LHCN-M2 (cell line): Measurements from ENCODE around the gene ANXA2. TPM values are rescaled to one million over a fixed set of nuclear protein-coding genes. Genes with fewer than 3 reads are reported as not detected.
"Not testable (repeated sequence)": the region's sequence is repeated elsewhere in the genome, so short reads cannot be mapped to it uniquely, and the experiment has no call there.

Experiments
- DNase-seq: peaks from one replicate; pipeline ENCODE4 v3.0.0-alpha.2; 2012; ENCODE audit warnings: low read depth
- polyA plus RNA-seq: library from polyadenylated mRNA; unstranded; fragments of >200 nt; gene quantifications from one replicate; pipeline ENCODE4 v1.2.1, GENCODE V29; 2012; ENCODE audit warnings: missing spikeins
- total RNA-seq: library from RNA; depleted of rRNA; stranded (reverse); fragments of >200 nt; gene quantifications from 2 replicates; pipeline ENCODE4 v1.2.3, GENCODE V29; 2014; rRNA removed

Gene ANXA2
- 3,230 and 3,804 TPM in 2 replicates for total RNA-seq
- 7,075 TPM for polyA plus RNA-seq

DNA sequence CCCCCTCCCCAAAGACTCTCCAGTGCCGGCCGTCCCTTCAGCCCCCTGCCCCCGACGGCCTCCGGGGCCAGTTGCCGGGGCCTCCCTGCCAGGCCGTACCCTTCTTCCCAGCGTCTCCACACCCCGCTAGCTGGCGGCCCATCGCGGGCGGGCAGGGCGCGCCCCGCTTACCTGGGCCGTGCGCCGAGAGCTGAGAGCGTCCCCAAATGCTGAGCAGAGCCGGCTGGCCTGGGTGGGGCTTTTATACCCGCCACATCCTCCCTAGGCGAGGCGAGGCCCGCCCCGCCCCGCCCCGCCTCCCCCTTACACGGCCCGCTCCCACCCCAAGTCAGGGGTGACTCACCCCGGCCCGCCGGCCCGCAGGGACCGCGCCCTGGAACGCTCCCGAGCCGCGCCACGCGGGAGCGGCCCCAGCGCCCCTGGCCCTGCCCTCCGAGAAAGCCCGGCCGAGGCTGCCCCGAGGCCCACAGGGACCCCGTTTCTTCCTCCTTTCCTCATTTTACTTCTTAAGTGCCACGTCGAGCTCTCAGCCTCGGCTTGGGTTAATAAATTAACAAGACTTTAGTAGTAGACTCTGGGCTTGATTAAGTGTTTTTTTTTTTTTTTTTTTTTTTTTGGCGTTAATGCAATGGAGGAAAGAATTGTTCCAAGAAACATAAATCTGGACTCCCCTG lies at the start of gene ANXA2:
Gene ANXA2, minus strand, starts transcription at position 215 of the 674 bp plus-strand sequence. CDS start 11,911 bp downstream, outside the sequence.
- peak; percentile 90 for DNase-seq

GRCh38 chr15:60444289-60444912 lies 46.6 kb upstream of the ANXA2 start:
- DNase-seq = peak; percentile 46

- no peak for DNase-seq
Observed at GRCh38 chr15:60442763-60443162, 45.0 kb upstream of the ANXA2 start.

DNA sequence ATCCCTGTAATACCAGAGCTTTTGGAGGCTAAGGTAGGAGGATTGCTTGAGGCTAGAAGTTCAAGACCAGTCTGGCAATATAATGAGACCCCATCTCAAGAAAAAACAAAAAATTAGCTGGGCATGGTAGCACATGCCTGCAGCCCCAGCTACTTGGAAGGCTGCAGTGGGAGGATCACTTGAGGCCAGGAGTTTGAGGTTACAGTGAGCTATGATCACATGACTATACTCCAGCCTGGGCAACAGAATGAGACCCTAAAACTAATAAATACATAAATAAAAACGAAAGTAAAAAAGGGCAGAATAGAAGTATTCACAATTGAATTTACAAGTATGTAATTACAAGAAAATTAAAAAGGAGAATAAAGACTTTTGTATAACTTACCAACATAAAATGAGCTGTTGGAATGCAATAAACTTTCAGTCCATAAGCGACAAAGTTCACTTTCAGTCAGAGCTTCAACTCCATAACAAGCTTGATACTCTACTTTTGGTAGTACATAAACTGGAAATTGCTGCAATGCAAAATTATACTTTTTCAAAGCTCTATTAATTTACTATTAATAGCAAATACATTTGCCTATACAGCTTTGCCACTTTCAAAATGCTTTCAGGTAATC lies 44.4 kb upstream of the ANXA2 start:
- no peak for DNase-seq

DNA sequence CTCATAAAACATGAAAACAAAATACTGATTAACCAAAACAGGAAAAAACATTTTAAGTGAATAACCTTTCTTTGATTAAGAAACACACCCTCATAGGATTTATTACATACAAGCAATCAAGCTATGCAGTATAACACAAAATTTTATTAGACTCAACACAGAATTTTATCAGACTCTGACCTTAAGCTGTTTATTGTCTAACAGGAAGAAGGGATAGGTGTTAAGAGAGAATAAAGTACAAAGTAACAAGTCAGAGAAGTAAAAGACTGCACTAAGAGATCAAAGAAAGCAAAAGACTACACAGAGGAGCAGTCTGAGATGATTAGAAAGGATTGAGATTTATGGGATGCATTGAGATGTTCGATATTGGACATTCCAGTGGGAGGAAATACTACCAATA lies 43.5 kb upstream of the ANXA2 start:
- no peak for DNase-seq

DNA sequence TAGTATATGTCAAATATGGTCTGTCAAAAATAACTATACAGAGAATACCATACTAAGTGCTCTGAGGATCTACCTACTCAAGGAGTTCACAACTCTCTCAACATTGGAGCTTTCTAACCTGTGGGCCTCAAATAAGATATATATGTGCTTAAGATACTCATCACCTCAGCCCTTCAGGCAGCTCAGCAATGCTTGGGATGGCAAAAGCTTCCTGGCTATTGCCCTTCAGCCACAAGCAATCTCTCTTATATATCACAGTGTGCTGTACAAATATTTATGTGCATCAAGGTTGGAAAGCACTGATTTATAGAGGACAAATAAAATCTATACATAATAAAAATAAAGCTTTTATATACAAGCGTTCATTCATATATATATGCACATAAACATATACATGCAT lies 40.9 kb upstream of the ANXA2 start:
- no peak for DNase-seq

DNA sequence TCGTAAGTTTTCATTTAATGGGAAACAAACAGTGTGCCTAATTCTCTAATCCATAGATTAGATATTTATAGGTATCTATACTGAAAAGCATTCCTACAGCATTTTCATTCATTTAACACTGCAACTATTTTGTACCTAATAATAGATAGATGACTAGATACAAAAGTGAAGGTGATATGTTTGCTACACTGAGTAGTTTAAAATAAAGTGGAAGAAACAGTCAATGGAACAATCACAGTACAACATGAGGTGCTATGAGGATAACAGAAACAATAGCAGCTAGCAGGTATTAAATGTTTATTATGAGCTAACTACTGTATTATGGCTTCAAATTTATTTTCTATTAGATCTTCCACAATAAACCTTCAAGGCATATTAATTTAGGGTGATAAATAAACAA lies 31.1 kb upstream of the ANXA2 start:
- no peak for DNase-seq

DNA sequence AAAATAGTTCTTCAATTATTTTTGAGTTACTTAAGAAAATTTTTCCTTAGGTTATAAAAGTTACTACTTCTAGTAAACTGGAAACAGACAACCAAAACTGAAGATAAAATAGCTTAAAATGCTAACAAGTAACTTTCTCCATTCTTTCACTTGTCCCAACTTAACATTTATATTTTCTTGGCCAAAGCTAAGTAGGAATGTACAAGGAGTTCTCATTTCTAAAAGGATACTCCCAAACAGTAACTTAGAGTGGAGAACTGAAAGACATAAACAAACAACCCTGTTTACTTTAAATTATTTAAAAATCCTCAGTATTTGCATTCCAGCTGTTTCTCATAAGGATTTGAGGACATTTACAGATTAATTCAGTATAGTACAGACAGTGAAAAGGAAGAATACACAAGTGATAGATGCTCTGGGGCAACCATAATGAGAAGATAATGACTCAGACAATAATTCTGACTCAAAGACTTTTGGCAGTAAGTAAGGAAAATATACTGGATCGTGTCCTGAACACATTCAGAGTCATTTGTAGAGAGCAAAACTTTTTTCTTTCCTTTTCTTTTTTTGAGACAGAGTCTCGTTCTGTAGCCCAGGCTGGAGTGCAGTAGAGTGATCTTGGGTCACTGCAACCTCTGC lies 29.2 kb upstream of the ANXA2 start:
- DNase-seq = peak; percentile 74

DNA sequence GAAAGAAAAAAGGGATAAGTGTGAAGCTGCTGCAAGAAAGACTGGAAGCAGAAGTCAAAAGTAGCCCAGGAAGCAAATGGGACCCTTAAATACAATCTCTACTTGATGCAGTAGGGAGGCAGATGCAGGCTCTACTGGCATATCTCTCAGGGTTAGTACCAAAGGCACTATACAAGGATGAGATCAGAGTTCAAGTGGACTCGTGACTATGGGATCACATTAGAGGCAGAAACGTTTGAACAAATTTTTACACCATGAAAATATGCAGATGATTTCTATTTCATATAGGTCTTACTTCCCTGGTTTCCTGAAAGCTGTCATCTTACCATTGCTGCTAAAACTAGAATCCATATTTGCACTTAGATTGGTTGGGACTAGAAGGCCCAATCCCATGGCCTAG lies 27.7 kb upstream of the ANXA2 start:
- no peak for DNase-seq

DNA sequence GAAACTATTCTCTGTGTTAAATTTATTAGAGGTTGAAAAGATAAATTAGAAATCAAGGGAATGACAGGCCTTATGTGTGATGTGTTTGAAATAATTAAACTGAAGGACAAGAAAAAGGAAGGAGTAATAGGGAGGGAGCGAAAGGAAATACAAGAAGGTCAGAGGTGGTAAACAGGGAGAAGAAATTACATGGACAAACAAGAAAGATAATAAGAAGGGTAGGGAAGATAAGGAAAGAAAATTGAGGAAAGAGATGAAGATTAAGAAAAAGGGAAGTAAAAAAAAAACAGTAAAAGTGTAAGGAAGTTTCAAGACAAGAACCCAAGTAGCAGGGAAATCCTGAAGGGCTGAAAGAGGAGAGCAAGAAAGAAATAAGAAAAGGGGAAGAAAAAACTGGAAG lies 26.2 kb upstream of the ANXA2 start:
- DNase-seq = no peak

DNA sequence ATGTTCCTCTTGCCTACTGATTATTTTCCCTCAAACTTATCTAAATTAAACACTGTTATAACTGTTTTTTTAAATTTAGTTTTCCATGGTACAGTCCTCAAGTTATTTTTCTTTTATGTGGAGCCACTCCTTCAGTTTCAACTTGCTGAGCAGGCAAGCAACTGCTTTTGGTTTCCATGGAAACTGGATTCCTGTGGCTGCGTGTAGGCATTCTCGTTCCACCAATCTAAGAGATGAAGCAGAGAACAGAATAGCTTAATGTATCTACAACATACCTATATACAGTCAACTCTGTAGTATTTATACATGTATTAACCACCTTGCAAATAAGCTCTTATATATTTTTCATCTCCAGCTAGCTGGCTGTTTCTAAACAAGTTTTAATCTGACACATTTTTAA lies 25.8 kb upstream of the ANXA2 start:
- peak; percentile 89 for DNase-seq

DNA sequence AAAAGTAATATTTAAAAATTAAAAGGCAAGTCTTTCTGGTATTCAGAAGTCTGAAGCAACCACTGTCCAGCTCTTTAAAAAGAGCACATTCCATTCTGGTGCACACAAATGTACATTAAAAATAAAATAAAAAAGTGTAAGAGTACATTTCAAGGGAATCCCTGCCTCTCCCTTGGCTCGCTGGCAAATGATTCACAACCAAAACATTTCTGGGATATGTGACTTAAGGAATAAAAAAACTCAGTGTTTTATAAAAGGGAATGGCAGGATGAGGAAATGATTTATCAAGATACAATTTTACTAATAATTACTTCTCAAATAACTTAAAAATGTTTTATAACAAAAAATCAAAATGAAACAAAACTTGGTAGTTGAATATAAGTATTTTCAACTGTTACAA lies 23.8 kb upstream of the ANXA2 start:
- peak; percentile 75 for DNase-seq

DNA sequence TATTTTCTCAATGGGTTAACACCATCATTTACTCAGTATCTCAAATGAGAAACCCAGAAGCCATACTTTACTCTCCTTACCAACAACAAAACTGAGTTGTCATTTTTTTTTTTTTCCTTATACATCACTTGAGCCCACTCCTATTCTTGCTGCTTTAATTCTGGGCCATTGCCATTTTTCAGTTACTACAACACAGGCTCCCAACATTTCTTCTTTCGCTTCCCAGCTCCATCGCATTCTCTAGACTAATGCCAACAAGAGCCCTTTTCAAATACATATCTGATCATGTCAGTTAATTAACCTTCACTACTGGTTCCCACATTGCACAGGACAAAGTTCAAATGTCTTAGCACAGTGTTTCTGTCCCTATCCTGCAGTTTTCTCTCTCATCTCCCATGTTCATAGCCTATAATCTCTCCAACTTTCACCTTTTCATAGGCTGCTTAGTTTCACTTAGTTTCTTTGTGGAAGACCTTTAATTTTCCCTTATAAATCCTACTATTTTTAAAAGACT lies 22.5 kb upstream of the ANXA2 start:
- DNase-seq = no peak

DNA sequence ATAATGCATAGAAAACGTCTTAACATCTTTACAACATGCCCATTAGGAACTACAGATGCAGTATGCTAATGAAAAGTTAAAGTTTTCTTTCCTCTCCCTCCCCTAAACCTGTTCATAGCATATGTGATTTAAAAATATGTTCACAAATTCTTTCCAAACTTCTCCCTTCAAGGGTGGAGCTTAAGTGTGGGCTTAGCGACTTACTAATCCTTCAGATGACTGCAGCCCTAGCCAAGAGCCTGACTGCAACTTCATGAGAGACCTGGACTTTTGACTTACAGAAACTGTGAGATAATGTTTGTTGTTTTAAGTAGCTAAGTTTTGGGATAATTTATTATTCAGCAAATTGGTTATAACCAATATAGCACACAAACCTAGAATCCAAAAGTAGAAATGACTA lies 22.0 kb upstream of the ANXA2 start:
- DNase-seq = no peak

GRCh38 chr15:60418096-60418495 lies 20.3 kb upstream of the ANXA2 start:
- DNase-seq = no peak

DNA sequence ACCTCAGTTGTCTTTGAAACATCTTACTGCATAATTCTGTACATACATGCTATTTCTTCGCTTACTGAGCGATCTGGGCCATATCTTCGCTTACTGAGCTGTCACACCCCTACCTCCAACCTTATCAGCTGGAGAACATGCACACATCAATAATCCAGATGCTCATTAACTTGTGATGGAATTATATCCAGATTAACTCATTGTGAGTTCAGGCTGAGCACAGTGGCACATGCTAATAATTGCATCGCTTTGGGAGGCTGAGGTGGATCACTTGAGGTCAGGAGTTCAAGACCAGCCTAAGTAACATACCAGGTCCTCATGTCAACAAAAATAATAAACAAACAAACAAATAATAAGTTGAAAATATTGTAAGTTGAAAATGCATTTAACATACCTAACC lies 19.3 kb upstream of the ANXA2 start:
- no peak for DNase-seq

DNA sequence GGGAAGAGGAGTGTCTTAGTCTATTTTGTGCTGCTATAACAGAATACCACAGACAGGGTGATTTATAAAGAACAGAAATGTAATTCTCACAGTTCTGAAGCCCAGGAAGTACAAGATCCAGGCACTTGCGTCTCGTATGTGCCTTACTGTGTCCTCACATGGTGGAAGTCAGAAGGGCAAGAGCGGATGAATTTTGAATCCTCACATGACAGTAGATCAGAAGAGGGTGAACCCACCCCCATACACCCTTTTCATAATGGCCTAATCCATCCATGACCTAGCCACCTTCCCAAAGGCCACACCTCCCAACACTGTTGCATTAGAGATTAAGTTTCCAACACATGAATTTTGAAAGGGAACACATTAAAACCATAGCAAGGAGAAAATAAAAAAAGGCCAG lies 18.7 kb upstream of the ANXA2 start:
- DNase-seq = no peak

- peak; percentile 58 for DNase-seq
Observed at GRCh38 chr15:60414016-60414682, 16.4 kb upstream of the ANXA2 start.

GRCh38 chr15:60413231-60413824 lies 15.5 kb upstream of the ANXA2 start:
- DNase-seq = no peak

- not testable (repeated sequence) for DNase-seq
Observed at GRCh38 chr15:60412807-60413206, 15.0 kb upstream of the ANXA2 start.

- DNase-seq = no peak
Observed at GRCh38 chr15:60411774-60412425, 14.1 kb upstream of the ANXA2 start.
